NCI-H2029 (cell line): ENCODE data around the gene DCANP1.
"Not testable (repeated sequence)": the region's sequence is repeated elsewhere in the genome, so short reads cannot be mapped to it uniquely, and the experiment has no call there.

Experiments
- DNase-seq: peaks from one replicate; lab custom pipeline; 2025; lab: John Stamatoyannopoulos, UW

The DCANP1 gene, protein sequence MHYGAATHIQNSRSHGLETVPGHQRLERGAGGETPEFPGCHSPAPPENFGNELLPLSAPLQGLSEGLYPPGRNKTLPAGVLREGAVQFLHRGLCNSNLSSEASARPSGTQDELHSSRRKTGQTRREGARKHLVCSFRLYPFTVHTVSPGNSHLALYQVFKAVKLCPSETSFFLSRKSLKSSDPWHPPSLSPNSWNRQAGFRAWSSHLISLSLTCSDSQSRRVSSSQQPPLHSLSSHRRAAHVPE

DNA sequence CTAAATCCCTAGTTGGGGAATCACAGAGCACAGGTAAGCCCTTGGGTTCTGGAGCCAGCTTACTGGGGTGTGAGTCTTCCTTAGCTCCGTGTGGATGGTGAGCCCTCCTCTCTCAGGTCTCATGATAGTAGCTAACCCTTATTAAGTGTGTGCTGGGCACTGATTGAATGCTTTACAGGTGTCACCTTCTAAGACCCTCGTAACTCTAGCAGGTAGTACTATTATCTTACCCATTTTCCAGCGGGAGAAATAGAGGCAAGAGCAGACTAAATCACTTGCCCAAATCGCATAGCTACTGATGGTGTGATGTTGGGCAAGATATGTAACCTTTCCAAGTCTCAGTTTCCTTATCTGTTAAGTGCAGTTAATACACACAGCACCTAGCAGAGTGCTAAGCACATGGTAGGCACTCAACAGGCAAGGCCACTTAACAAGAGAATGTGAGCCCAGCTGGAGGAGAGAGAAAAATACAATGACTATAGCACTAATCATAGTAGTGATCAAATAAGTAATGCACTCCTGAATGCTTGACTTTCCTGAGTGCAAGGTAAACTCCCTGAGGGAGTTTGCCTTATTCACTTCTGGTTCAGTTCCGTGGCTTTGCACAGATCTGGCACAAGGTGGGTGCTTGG lies at the start of gene DCANP1:
Gene DCANP1 (minus strand): TSS at position 51 of the 632 bp plus-strand sequence. CDS start 240 bp downstream, outside the sequence.
- peak; percentile 65 for DNase-seq

GRCh38 chr5:135495531-135495930 lies 48.4 kb upstream of the DCANP1 start:
- not testable (repeated sequence) for DNase-seq

DNA sequence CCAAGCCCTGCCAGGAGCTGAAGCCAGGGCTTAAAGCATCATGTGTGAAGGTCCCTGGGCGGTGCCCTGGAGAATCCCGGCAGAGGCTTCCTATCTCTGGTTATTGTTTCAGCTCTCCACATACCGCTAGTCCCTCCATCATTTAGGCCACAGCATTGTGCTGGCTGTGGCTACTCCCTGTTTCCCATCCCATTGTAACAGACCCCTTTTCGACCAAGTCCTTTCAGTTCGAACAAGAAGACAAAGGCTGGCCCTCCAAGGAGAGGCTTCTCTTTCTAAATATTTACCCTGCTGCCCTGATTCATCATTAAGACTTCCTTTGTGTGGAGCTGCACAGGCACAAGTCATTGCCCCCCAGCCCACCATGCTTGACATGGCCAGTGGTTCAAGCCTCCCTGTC lies 47.0 kb upstream of the DCANP1 start:
- DNase-seq: no peak

- no peak for DNase-seq
Measured at GRCh38 chr5:135493406-135494180, 46.4 kb upstream of the DCANP1 start.

DNA sequence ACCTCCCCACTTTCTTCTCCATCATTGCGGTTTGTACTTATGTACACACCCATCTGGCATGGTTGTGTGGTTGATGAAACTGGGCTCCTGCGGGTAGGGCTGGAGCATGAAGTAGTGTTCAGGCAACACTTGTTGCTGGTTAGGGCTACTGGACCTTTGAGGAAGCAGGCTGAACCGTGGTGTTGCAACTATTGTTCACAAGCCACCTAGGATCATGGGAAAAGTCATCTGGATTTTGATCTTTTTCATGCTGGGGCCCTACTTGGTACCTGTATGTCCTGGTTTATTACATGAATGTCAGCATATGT lies 45.1 kb upstream of the DCANP1 start:
- DNase-seq: peak; percentile 41

DNA sequence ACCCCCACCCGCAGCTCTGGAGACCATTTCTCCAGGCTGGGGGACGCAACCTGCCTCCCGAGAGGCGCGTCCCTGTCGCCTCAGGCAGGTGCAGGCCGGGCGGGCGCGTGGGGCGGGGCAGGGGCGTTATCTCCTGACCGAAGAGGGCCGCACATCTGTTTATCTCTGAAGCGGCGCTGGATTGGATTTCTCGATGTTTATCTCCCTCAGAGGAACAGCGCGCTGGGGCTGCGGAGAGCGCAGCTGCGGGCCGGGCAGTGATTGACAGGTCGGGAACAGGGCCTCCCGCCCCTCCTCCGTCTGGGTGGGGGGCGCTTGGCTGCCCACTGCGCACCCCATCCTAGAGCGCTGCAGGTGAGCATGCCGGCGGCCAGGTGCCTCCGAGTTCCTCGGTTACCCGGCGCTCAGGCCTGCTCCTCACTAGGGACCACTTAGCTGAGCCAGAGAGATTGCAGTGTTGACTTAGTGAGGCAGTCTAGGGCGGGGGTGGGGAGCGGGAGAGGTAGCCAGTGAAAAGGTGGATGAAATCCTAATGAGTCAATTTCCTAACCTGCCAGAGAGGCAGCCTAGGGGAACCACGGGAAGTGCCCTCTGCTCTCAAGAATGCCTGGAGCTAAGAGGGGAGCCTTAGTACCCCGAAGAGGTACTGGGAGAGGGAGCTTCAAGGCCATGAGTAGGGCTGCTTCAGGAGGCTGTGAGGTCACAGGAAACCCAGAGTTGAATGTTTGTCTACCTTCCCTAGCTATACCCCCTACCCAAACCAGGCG lies 44.6 kb upstream of the DCANP1 start:
- peak; percentile 87 for DNase-seq

DNA sequence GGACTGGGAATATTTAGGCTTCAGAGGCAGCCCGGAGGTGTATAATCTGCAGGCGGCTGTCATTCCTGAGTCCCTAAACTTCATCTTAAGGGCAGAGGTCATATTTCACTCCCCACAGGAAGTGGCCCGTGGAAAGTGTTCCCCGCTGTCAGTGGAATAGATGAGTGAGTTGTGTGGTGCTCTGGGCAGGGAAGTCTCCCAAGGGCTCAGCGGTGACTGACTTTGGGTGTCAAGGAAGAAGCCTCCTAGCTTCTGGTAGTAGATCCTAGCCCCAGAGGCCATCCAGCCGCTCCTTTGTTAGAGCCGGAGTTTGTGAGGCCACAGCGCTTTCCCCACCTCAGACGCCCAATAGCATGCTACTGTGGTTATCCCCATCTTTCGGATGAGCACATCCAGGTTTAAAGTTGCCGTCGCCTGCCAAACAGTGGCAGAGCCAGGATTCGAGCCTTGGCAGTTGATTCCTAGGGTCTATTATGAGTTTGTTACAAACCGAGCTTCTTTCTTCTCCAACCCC lies 43.9 kb upstream of the DCANP1 start:
- no peak for DNase-seq

DNA sequence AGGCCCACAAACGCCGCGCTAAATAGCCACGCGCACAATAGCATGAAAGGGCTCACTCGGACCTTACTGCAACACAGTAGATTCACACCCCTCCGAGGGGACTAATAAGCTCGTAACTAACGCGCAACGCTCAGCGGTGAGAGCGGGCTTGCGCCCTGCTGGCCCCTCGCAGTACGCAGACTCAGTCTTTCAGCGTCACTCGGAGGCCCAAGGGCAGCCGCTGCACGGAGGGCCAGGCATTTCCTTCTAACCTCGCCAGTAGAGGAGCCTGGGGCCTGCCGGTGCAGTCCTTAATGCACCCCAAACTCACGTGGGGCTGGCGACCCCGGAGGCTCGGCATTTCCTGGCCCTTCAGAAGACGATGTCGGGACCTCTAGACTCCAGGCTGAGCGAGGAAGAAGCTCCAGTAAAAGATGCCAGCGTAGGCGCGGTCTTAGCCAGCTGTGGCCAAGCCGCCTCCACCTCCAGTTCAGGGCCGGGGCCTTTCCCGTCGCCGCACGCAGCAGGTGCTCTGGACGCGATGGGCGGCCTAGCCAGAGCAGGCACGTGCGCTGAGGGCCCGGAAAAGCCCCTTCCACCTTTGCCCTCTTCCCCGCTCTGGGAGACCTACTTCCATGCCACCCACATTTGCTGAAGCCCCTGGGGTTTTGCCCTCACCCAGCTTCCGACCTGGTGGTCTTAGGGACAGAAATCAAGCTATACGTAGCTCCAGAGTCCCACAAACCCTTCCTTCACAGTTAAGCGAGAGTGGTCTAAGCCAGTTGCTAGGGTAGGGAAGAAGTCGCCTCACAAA lies 43.3 kb upstream of the DCANP1 start:
- no peak for DNase-seq

DNA sequence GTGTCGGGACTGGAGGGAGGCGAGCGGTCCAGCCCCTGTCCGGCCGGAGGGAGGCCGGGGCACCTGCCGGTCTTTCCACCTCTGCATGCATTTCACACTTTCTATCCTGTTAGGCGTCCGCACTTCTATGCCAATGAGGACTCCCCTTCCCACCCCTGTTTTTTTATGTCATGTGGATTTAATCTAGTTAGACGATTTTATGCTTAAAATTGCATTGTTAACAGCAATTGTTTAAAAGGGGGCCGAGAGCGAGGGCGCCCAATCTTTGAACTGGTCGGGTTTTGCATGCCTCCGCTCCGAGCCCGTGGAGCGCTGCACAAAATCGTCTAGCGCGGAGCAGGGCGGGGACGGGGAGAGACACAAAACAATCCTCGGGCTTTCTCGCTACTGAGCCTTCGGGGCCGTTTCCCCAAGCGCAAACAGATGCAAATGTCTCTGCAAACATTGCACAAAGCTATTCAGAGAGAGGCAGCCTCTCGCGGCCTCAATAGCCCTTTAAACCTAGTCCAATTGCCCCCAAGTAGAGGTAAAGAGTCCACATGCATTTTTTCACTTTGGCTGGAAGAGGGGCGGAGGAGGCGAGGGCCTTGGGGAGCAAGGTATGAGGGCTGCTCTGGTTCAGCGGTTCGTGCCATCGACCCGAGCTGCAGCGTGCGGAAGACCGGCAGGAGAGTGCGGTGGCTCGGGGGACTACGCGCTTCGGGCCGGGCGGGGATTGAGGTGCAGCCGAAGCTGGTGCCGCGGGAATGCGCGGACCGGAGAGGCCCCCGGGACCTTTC lies 42.5 kb upstream of the DCANP1 start:
- peak; percentile 22 for DNase-seq

DNA sequence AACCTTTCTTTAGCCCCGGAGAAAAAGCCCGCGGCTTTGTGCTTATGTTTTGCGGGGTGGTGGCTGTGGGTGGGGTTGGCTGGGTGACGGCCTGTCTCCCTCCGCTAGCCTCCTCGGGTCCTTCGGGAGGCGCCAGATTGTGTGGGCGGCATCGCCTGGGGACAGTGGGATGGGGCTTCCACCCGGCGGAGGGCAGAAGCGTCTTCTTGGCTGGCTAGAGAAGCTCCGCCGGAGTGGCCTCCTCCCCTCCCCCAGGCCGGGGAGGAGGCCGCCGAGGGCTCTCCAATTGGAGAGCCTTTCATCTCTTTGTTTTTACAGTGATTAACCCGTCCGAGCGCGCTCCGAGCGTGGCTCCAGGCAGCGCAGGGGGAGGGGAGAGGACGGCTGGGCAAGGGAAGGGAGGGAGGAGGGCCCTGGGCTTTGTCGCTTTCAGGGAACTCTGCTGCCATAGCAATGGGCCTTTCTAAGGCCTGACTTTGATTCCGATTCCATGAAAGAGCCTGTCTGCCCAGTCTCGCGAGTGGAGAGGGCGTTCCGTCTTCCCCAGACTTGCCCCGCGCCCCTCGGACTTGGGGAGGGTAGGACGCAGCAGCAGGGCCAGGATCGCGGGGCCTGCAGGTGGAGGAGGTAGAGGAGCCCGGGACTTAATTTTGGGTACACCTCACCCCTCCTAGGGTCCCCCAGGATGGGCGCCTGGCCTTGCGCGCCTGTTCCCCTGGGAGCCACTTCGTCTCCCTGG lies 41.7 kb upstream of the DCANP1 start:
- peak; percentile 88 for DNase-seq

GRCh38 chr5:135487839-135488514 lies 40.8 kb upstream of the DCANP1 start:
- no peak for DNase-seq

DNA sequence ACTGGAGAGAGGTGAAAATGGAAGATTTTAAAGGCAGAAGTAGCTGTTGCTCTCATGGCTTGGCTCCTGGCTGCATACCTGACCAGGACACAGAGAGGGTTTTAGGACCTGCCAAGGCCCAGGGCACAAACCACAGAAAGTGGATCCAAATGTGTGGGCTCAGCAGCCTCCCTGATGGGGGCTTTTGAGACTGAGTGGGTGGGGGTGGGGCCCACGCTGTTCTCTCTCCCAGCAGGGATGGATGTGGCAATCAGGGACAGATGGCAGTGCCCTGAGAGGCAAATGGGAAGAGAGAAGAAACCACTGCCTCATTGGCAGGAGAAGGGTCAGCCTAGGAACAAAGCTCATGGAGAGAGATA lies 39.9 kb upstream of the DCANP1 start:
- no peak for DNase-seq

DNA sequence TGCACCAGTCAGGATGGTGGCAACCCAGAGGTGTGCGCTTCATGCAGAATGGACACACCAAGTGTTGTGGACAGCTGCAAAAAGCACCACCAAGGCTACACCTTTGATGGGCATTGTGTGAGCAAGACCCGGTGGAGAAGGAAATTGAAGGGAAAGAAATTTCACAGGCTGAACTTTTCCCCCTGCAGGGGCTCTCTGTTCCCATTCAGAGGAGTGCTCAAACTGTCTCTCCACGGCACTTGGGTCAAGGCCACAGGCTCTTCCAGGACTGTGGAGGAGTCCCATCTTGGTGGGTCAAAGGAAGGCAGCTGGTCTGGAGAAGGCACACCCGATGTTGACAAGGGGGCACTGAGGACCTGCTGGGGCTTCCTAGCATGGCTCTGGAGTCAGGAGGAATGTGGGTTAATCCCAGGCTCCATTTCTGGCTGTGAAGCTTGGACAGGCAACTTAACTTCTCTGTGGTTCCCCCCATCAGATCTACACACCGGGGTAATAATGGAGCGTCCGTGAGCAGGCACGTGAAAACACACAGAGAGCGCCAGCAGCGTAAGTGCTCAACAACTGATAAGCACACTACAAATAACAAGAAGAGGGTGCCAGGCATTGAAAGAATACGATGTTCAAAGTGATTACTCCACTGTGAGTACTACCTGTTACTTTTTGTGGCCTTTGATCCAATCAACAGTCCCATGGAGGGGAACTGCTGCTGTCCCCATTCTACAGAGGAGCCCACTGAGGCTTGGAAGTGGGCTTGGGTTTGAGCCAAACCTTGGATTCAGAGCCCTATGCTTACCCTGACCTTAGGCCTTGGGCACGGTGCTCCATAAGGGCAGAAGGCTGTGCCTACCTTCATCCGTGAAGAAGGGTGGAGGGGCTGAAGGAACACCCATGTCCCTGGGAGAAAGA lies 39.2 kb upstream of the DCANP1 start:
- DNase-seq: peak; percentile 35

GRCh38 chr5:135484674-135485086 lies 37.5 kb upstream of the DCANP1 start:
- DNase-seq: no peak

GRCh38 chr5:135483254-135483653 lies 36.1 kb upstream of the DCANP1 start:
- no peak for DNase-seq

GRCh38 chr5:135482381-135482933 lies 35.3 kb upstream of the DCANP1 start:
- DNase-seq: peak; percentile 60

DNA sequence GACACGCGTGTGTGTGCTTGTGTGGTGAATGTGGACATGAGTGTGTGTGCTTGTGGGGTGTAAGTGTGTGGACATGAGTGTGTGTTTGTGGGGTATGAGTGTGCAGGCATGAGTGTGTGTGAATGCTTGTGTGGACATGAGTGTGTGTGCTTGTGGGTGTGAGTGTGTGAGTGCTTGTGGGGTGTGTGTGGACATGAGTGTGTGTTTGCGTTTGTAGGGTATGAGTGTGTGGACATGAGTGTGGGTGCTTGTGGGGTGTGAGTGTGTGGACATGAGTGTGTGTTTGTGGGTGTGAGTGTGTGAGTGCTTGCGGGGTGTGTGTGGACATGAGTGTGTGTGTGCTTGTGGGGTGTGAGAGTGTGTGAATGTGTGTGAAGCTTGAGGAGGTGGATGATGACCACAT lies 34.8 kb upstream of the DCANP1 start:
- no peak for DNase-seq

- no peak for DNase-seq
Measured at GRCh38 chr5:135481387-135481786, 34.2 kb upstream of the DCANP1 start.
